Measurements from ENCODE around the gene KCTD7. TPM values are rescaled to one million over a fixed set of nuclear protein-coding genes. Genes with fewer than 3 reads are reported as not detected.

KCTD7 gene
- total RNA-seq, 1 experiment from 2014 or later = 11.6 TPM

- no peak for TF ChIP-seq ZNF671 (CRISPR knock-in tag; IDR thresholded peaks at IDR 0.05)
- no peak for TF ChIP-seq FOXP4 (CRISPR knock-in tag; IDR thresholded peaks at IDR 0.05)
- no peak for TF ChIP-seq ZNF425 (CRISPR knock-in tag; conservative IDR thresholded peaks at IDR 0.05)
- TF ChIP-seq E2F4 (CRISPR knock-in tag; IDR thresholded peaks at IDR 0.05; ENCODE audit: borderline replicate concordance, low read depth) = no peak
- no peak for TF ChIP-seq ESRRA (CRISPR knock-in tag; IDR thresholded peaks at IDR 0.05; ENCODE audit: borderline replicate concordance)
- TF ChIP-seq SMAD3 (CRISPR knock-in tag; IDR thresholded peaks at IDR 0.05; ENCODE audit: borderline replicate concordance) = no peak
- no peak for TF ChIP-seq IRF2 (CRISPR knock-in tag; IDR thresholded peaks at IDR 0.05; ENCODE audit: borderline replicate concordance, low read depth)
- TF ChIP-seq ZNF512 (CRISPR knock-in tag; IDR thresholded peaks at IDR 0.05; ENCODE audit: borderline replicate concordance) = no peak
- TF ChIP-seq ETV6 (CRISPR knock-in tag; IDR thresholded peaks at IDR 0.05) = no peak
- TF ChIP-seq ATF3 (CRISPR knock-in tag; conservative IDR thresholded peaks at IDR 0.05) = no peak
- TF ChIP-seq ELF4 (CRISPR knock-in tag; IDR thresholded peaks at IDR 0.05; ENCODE audit: low read depth) = no peak
- TF ChIP-seq ZBTB43 (CRISPR knock-in tag; IDR thresholded peaks at IDR 0.05) = no peak
- TF ChIP-seq CREM (CRISPR knock-in tag; IDR thresholded peaks at IDR 0.05) = no peak
- no peak for TF ChIP-seq USF2 (CRISPR knock-in tag; IDR thresholded peaks at IDR 0.05)
- no peak for TF ChIP-seq GTF2I (CRISPR knock-in tag; conservative IDR thresholded peaks at IDR 0.05)
- H3K27ac Mint-ChIP-seq = peak overlapping the region; percentile 82; the same call in 1 of the 2 replicates
- H3K27me3 Mint-ChIP-seq (ENCODE audit: low read depth) = no peaks in the 10 kb centered on the region
- H3K4me3 Mint-ChIP-seq = no peak overlapping the region
- peaks cover 11% of the 10 kb centered on the region for H3K9me3 Mint-ChIP-seq
- DNase-seq (ENCODE audit: low spot score) = no peak
- ChIA-PET POLR2A (interaction anchor here (0.6 kb wide), 1 partner anchor 74 kb away, joined by 9 read pairs; no protein-coding TSS in a partner anchor), CTCF (interaction anchor here (2.3 kb wide), 1 partner anchor 107 kb away, joined by 7 read pairs; no protein-coding TSS in a partner anchor)
- peaks cover 18% of the 10 kb centered on the region for H3K36me3 Mint-ChIP-seq
- no peak for ATAC-seq
- H3K4me1 Mint-ChIP-seq = no peaks in the 10 kb centered on the region
Measured at GRCh38 chr7:66664590-66665293, 36.1 kb downstream of the KCTD7 start.
